Astrocyte of the cerebellum (primary cell): ENCODE results near the gene WDFY1.
"Not testable (repeated sequence)": the region's sequence is repeated elsewhere in the genome, so short reads cannot be mapped to it uniquely, and the experiment has no call there.

Source experiments
- DNase-seq: peaks from one replicate; pipeline ENCODE4 v3.0.0-alpha.2; 2011; ENCODE audit warnings: low read depth
- H3K4me3 ChIP-seq: 2 replicates; pipeline ENCODE4 v1.5.1; 2011; ENCODE audit warnings: mild to moderate bottlenecking, low read depth, low read length, moderate library complexity
- in situ Hi-C: cut with HindIII; loops from 2 replicates; pipeline ENCODE4 v1.10.0; 2017; ENCODE audit warnings: low sequenced_read_pairs
- TF ChIP-seq, protein P1 (sequence below): IDR thresholded peaks from 2 replicates; pipeline ENCODE4 v1.5.1; 2012; ENCODE audit warnings: low read length, low read depth, moderate library complexity, mild to moderate bottlenecking; ENCODE audit errors: missing control alignments

WDFY1 gene

DNA sequence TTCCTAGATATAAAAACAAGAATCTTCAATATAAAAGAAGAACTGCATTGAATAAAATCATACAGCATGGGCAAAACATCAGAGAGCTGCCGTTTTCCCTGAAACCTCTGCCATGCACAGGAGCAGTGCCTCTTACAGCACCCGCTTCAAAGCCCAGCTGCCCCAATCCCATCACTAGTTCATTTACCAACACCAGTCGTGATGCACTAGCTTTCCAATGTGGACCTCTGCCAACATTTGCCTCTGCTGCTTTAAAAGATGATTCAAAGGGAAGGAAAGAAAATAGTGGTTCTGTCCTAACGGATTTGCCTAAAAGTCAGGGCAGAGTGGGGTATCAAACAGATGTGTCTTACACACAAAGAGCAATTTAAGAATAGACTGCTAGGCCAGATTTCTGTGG is 64.3 kb downstream of the WDFY1 start:
- no peak overlapping the region for H3K4me3 ChIP-seq
- in situ Hi-C loops: no loop called here
- TF ChIP-seq, protein P1, sequence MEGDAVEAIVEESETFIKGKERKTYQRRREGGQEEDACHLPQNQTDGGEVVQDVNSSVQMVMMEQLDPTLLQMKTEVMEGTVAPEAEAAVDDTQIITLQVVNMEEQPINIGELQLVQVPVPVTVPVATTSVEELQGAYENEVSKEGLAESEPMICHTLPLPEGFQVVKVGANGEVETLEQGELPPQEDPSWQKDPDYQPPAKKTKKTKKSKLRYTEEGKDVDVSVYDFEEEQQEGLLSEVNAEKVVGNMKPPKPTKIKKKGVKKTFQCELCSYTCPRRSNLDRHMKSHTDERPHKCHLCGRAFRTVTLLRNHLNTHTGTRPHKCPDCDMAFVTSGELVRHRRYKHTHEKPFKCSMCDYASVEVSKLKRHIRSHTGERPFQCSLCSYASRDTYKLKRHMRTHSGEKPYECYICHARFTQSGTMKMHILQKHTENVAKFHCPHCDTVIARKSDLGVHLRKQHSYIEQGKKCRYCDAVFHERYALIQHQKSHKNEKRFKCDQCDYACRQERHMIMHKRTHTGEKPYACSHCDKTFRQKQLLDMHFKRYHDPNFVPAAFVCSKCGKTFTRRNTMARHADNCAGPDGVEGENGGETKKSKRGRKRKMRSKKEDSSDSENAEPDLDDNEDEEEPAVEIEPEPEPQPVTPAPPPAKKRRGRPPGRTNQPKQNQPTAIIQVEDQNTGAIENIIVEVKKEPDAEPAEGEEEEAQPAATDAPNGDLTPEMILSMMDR: no peak
- DNase-seq: no peak

DNA sequence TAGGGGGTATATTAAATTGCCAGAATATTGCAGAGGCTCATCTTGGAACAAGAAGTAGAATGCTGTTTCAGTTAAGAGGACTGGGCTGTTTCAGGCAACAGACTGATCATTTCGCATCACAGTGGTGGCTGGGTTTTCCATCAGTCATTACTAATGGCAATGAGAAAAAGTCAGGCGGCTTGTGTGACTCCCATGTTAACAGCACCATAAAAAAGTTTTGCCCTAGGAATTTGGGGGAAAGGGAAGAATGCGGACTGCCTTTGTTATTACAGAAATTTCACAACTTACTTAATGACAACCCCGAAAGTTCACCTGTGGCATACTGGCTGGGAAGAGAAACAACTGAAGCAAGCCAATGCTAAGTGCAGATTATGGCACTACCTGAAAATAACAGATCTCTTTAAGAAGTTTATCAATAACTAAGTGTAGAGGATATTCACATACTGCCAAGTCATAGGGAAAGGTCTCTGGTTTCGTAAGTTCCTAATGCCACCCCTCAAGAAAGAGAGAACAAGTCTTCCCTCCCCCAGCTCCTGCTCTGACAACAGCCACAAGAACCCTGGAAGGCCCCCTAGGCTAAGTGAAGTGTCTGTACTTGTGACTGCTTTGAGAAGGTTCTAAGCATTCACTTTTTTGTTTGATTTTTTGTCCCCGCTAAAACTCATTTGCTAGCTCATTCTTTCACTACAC is 67.3 kb downstream of the WDFY1 start:
- TF ChIP-seq, protein P1: no peak
- H3K4me3 ChIP-seq: no peak overlapping the region
- no peak for DNase-seq
- in situ Hi-C loops: no loop called here

GRCh38 chr2:223873672-223874071 is 71.5 kb downstream of the WDFY1 start:
- DNase-seq: no peak
- H3K4me3 ChIP-seq: no peak overlapping the region
- TF ChIP-seq, protein P1: no peak
- in situ Hi-C loops: no loop called here

DNA sequence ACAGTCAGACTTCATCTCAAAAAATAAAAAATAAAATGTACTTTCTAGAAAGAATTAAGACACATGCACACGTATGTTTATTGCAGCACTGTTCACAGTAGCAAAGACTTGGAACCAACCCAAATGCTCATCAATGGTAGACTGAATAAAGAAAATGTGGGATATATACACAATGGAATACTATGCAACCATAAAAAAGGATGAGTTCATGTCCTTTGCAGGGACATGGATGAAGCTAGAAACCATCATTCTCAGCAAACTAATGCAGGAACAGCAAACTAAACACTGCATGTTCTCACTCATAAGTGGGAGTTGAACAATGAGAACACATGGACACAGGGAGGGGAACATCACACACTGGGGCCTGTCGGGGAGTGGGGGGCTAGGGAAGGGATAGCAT is 72.4 kb downstream of the WDFY1 start:
- H3K4me3 ChIP-seq, DNase-seq, in situ Hi-C loops: not testable (repeated sequence)

DNA sequence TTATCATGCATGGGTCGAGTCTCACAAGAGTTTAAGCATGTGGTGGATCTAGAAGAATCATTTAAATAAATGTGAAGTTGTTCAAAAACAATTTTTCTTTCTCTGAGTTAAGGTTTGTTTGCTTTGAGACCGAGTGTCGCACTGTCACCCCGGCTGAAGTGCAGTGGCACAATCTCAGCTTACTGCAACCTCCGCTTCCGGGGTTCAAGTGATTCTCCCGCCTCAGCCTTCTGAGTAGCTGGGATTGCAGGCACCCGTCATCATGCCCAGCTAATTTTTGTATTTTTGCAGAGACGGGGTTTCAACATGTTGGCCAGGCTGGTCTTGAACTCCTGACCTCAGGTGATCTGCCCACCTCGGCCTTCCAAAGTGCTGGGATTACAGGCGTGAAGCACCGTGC is 73.5 kb downstream of the WDFY1 start:
- H3K4me3 ChIP-seq, DNase-seq, in situ Hi-C loops: not testable (repeated sequence)

DNA sequence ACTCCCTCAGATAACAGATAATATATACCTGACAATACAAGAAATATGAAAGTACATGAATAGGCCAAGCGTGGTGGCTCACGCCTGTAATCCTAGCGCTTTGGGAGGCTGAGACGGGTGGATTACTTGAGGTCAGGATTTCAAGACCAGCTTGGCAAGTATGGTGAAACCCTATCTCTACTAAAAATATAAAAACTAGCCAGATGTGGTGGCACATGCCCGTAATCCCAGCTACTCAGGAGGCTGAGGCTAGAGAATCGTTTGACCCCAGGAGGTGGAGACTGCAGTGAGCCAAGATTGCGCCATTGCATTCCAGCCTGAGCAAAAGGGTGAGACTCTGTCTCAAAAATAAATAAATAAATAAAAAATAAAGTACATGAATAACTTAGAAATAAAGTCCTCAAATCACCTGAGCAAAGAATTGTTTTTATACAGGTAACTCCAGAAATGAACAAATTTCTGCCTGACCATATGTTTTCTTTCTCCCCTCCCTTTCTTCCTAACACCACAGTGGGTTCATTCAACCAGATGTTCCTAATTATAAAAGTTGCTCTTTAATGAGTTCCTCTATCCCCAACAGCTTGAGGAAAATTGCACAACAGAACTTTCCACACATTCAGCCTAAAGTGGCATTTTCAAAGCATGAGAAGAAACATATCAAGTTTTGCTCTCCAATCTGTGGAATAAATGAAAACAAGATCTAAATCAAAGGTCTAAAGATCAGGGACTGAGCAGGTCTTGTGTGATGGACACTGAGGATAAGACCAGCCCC is 74.1 kb downstream of the WDFY1 start:
- TF ChIP-seq, protein P1: no peak
- no peak overlapping the region for H3K4me3 ChIP-seq
- DNase-seq: no peak
- in situ Hi-C loops: no loop called here

- TF ChIP-seq, protein P1: no peak
- no peak overlapping the region for H3K4me3 ChIP-seq
- in situ Hi-C loops: no loop called here
- DNase-seq: no peak
Measured at GRCh38 chr2:223868005-223868404, 77.1 kb downstream of the WDFY1 start.
